Umbilical cord (tissue), 2 donors: ENCODE data around the gene SNED1. TPM values are rescaled to one million over a fixed set of nuclear protein-coding genes. Genes with fewer than 3 reads are reported as not detected.
"Not testable (repeated sequence)": the region's sequence is repeated elsewhere in the genome, so short reads cannot be mapped to it uniquely, and the experiment has no call there.

ENCODE experiments used
- DNase-seq: peaks from one replicate; pipeline ENCODE4 v3.0.0-alpha.2; 2015; ENCODE audit warnings: low spot score
- total RNA-seq: library from RNA; depleted of rRNA; stranded (reverse); fragments of >200 nt; gene quantifications from one replicate; pipeline ENCODE4 v1.2.3, GENCODE V29; 2014; ENCODE audit warnings: low replicate concordance; ENCODE audit not compliant: insufficient read depth

SNED1 gene
- total RNA-seq, 1 donor from 2014 or later = 3.6 TPM

DNA sequence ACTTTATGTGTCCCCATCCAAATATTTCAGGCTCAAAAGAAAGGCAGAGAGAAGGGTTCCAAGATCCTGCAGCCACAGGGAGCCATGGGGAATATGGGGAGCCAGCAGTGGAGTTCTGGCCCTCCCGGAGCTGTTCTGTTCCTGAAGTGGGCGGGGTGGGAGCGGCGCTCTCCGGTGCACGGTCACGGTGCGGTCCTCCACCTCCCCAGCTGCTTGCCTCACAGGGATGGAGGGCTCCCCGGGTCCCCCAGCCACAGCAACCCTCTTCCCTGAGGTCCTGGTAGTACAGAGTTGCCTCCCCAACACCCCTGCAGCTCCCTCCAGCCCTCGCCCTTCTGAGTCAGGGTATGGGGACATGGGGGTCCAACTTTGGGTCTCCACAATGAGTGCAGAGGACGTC is 26.2 kb upstream of the SNED1 start:
- no peak for DNase-seq

DNA sequence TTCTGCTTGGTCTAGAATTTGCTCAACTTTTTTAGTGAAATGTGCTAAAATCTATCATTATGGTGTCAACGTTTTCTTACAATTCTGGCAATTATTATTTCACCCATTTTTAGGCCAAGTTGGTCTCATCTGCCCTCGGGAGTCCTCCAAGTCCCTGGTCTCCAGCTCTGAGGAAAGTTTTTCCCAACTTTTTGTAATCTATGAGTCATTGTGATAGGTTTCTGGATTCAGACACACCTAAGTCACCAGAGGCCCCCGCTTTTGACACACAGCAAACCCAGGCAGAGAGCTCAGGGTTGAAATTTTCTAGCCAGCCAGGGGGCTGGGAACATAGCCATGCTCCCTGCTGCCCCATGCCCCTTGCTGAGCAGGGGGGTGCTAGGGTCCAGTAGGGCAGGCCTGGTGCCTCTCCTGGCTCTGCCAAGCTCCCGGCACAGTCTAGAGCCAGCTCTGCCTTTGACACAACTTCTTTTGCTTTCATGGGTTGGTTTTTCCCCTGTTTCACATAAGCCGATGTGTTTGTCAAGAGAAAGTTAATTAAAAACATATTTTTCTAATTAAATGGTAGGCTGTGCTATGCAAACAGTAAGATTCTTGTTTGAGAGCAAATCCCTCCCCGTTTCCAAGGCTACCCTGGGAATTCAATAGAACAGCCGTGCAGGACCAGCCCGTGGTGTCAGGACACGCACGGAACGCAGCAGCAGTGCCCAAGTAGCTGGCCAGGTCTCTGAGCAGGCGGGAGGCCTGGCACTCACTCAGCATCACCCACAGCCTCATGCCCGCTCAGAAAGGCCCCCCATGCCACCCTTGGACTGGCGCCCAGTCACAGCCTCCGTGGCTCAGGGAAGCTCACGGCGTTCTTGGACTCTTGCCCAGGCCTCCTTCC is 25.5 kb upstream of the SNED1 start:
- no peak for DNase-seq

DNA sequence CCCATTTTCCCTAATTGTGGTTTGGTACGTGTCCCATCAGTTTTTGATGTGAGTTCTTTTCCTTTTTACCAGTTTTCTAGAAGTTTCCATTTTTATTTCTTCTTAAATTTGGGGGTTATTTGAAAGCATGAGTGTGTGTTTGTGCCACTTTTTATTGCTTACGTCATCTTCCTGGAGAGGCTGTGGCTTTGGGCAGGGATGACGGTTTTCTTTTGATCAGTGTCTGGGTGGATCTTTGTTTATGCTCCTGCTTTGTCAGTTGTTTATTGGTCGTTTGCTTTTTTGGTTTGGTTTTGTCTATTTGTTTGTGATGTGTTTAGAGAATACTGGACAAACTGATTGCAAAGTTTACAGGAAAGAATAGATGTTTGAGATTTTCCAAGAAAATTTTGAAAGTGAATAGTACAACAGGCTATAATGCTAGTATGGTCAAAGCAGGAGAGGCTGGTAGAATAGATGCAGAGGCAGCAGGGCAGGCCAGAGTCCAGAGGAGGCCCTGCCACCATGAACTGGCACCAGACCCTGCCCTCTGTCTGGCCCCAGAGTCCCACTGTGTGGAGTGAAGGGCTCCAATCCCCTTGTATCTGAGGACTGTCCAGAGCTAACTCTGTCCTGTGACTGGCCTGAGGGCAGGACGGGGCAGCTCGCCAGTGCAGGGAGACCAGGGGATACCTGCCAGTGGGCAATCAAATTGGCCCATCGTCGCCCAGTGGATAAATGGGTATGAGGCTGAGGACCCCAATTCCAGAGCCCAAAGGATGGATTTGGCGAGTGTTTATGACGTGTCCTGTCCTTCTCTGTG is 23.4 kb upstream of the SNED1 start:
- no peak for DNase-seq

DNA sequence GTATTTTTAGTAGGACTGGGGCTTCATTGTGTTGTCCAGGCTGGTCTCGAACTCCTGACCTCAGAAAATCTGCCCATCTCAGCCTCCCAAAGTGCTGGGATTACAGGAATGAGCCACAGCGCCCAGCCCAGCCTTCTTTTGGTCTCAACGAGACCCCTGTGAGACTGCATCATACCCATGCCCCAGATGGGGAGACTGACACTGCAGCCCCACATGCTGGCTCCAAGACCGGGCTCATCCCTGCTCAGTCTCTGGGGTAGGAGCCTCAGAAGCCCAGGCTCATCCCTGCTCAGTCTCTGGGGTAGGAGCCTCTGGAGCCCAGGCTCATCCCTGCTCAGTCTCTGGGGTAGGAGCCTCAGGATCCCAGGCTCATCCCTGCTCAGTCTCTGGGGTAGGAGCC is 22.5 kb upstream of the SNED1 start:
- DNase-seq = not testable (repeated sequence)

DNA sequence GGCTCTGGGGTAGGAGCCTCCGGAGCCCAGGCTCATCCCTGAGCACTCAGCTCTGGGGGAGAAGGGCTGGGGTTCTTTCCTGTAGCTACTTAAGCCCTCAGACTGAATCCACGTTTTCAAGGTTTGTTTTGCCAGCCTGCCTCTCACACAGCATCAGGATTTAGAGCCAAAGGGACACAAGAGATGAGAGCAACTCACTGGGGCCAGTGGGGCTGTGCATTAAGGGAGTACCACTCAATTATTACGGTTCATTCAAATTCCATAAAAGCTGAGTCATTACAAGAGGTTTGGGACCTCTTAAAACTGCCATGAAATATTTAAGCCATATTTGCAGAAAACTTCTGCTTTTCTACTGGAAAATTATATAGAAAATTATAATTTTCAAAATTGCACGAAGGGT is 17.1 kb upstream of the SNED1 start:
- DNase-seq = no peak

DNA sequence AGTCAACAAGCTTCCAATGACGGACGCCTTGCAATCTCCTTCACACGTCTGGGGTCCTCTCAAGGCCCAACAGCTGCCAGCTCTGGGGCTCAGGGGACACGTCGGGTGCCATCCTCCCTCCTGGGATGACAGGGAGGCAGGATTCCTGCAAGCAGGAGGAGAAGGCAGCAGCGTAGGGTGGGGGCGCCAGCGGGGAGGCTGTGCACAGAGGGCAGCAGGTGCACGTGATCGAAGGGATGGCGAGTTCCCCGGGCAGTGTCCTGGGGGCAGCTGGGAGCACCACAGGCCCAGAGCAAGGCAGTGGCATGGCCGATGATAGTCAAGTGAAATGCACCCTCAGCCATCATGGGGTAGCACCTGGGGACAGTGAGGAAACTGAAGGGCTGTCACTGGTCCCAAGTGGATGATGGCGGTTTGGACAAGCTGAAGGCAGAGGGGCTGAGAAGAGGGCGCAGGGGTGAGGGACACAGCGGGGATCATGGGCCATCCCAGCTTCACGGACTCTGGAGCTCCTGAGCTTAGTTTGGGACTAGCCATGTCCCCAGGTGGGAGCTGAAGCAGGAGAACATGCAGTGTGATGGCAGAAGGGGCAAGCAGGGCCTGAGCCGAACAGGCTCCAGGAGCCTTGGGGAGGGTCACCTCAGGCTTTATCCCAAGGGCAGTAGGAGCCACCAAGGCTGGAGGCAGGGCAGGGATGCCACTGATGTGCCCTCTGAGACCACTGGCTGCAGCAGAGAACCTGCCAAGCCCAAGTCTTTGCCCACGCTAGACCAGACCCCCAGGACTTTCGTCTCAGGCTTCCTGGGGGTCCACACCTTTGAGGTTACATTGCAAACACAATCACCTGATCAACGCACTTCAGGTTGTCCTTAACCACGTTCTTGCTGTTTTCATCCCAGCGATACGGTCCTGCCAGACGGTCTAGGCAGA is 16.3 kb upstream of the SNED1 start:
- DNase-seq = no peak

DNA sequence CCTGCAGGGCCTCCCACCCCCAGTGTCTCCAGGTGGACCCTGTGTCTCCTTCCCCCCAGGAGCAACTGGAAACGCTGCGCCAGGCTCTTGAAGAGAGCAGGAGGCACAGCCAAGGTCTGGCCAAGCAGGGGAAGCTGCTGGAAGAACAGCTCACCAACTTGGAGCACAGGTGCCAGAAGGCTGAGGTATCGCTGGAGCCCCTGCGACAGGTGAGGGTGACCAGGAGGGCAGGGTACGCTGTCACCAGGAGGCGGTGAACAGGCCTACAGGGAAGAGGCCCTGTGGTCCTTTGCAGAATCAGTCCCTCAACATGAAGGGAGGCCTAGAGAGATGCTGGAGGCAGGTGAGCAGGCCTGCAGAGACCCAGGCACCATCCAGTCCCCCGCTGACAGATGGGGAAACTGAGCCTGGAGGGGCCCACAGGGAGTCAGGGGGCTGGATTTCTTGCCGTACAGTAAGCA is 15.6 kb upstream of the SNED1 start:
- DNase-seq = no peak

DNA sequence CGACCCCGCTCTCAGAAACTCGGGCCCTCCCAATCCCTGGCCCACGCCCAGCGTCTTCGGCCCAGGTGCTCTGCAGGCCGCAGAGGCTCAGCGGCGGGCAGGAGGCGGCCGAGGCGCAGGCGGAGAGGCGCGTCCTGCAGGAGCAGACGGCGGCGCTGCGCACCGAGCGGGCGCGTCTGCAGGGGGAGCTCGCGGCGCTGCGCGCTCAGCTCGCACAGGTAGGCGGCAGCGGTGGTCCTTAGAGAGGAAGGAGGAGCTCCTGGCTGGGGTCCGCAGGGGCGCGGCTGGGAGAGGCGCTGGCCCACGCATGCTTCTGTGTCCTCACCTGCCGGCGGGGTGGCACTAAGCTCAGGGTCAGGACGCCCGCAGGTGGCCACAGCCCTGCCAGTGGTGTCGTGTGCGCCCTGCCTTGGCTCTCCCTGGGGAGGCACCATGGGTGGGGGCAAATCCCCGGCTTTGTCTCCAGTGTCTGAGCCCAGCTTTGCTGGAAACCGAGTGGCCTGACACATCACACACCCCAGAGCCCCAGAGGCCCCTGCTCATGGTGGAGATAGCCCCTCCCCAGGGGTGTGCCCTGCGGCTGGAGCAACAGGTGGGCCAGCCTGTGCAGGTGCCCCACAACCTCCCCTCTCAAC is 14.9 kb upstream of the SNED1 start:
- DNase-seq = no peak

DNA sequence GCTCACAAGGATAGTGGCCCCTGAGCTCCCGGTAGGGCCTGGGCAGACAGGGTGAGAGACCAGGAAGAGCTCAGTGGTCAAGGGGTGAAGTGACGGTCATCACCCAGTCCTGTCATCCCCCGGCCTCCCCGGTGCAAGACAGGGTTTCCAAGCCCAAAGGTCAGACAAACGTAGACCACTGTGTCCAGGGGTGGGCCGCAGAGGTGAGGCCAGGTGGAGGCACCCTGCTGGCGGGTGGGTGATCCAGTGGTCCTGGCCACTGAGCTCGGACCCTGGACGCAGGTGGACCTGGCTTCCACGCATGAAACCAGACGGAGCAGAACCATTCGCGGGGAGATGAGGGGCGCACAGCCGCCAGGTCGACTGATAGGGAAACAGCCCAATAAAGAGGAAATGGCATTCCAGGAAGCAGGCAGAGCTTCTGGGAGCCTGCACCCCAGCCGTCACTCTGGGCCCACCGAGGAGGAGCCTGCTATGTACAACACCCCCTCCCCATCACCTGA is 14.4 kb upstream of the SNED1 start:
- no peak for DNase-seq

DNA sequence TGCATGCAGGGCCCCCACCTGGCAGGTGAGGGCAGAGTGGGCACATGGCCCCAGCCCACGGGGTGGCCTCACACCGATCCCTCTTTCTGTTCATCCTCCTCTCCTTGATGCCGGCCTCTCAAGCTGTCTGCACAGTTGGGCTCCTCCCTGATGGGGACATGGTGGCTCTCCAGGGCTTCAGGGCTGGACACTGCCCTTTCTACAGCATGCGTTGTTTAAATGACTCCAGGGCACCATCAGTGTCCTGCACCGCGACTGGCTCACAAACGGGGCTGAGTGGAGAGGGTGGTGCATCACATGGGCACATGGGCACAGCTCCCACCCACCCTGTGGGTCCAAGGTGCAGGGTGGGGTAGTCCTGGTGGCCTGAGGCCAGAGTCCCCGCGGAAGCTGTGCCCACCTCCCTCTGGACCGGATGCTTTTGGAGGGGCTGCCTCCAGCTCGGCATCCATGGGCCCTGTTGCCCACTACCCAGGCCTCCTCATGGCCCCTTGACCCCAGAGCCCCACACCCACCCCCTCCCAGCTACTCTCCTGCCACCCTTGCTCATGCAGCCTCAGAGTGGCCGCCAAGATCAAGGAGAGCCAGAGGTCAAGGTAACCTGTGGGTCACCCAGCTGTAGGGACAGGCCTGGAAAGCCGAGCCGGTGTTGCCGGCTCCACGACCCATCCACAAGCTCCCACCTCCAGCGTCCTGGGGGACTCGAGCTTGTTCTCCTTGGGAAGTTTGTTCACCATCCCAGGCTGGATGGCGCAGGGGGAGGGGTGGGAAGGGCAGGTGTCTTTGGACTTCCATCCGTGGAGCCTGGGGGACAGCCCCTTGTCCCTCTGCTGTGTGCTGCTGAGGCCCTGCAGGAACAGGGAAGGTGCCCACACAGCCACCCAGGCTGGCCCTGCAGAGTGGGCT is 12.3 kb upstream of the SNED1 start:
- DNase-seq = no peak

DNA sequence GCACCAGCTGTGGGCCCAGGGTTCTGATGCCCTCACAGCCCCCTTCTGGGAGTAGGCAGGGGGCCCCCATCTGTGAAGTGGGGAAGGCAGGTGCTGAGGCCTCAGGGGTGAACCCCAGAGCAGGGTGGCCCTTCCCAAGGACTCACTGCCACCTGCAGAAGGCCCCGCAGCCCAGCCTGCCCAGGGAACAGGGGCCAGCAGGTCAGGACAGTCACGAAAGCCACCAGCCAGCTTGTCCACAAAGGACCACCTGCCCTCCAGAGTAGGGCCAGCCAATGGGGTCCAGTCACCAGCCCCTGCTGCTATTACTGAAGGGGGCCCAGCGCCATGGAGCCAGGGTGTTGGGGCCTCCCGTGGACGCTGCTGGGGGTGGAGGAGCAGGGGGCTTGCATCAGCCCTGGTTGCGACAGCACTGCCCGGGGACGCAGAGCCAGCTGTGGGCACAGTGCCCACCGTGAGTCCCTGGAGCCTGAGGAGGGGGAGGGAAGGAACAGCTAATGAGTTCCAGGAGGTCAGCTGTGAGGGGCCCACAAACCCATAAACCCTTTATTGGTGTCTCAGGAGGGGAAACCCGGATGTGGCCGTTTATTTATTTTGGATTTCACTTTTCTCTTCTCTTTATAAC is 11.5 kb upstream of the SNED1 start:
- DNase-seq = no peak

DNA sequence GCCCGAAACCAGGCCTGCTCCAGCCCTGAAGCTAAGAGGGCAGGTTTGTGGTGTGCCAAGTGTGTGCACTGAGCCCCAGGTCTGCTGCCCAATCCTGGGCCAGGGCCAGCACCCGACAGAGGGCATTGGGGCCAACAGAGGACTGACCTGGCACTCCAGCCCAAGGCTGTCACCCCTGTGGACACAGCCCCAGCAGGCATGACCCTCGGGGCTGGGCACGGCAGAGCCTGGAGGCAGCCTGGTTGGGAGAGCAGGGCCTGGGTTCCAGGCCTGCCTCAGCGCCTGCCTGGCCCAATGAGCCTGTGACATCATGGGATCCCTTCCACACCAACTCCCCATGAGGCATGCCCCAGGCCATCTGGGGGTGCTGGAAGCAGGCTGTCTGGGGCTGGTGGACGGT is 10.8 kb upstream of the SNED1 start:
- no peak for DNase-seq

DNA sequence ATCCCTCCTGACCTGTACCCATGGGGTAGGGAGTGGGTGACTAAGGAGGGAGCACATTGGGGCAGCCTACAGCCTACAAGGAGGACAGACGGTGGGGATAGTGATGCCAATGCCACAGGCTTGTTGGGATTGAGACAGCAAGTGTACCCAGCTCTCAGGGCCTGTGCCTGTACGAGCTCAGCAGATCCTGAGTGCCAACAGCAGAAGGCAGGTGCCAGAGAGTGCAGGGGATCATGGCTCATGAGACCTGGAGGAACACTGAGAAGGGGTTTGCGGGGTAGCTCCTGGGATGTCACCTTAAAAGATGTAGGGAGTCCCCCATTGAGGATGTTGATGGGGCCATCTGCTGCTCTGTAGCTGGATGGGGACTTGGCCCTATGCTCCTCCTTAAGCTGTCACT is 10.3 kb upstream of the SNED1 start:
- no peak for DNase-seq

DNA sequence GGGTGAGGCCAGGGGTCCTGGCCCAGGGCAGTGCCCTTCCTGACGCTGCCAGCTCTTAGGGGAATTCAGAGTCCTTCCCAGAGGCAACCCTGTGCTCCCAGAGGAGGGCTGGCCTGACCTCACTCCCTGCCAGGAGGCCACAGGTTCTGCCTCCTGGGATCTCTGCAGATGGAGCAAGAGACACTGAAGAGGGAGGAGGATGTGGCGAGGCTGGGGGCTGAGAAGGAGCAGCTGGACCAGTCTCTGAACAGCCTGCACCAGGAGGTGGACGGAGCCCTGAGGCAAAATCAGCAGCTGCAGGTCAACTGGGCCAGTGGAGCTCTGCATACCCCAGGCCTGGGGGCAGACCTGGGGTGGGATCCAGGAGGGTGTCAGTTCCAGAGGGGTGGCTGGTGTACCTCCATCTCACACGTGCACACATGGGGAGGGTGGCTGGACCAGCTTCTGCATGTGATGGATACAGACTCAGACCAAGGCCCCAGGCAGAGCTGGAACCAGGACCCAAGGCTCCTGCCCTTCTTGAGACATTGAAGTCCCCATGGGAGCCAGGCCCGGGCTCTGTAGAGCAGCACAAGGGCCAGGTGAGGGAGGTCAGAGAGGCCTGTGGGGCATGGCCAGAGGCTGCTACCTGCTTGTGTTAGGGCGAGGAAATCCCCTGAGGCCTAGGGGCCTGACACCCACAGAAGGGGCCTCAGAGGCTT is 9.7 kb upstream of the SNED1 start:
- no peak for DNase-seq

DNA sequence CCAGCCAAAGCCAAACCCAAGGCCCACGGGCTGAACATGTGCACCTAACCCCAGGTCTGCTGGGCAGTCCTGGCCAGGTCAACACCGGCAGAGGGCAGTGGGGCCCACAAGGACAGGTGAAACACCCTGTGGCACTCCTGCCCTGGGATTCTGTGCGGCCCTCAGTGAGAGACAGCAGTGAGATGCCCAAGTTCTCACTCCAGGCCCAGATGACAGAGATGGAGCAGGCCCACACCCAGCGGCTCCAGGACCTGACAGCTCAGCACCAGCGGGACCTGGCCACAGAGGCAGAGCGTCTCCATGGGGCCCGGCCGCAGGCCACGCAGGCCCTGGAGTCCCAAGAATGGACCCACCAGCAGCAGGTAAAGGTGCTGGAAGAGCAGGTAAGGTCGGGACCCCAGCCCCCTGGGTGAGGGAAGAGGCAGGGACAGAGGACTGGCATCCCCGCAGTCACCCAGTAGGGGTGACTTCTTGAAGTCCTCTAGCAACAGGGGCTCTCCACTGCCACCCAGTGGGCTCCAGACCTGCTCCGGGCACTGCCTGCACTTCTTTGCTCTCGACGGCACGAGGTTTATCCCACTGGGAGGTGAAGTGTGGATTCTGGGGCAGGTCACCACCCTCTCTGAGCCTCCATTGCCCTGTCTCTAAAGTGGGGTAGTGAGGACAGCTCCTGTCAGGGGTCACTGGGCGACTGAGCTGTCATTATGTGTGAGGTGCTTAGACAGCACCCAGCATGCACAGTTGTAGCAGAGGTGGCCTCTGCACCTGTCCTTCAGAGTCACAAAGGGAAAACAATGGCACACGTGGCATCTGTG is 8.8 kb upstream of the SNED1 start:
- DNase-seq = no peak

DNA sequence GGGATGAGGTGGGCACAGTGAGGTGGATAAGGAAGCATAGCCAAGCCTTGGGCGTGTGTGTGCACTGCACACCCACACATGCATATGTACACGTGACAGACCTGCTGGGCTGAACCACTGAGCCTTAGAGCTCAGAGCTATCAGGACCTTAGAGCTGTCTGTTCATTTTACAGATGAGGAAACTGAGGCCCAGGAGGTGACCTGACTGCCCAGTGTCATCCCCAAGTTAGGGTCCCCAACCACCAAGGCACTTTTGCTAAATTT is 8.2 kb upstream of the SNED1 start:
- DNase-seq = no peak

DNA sequence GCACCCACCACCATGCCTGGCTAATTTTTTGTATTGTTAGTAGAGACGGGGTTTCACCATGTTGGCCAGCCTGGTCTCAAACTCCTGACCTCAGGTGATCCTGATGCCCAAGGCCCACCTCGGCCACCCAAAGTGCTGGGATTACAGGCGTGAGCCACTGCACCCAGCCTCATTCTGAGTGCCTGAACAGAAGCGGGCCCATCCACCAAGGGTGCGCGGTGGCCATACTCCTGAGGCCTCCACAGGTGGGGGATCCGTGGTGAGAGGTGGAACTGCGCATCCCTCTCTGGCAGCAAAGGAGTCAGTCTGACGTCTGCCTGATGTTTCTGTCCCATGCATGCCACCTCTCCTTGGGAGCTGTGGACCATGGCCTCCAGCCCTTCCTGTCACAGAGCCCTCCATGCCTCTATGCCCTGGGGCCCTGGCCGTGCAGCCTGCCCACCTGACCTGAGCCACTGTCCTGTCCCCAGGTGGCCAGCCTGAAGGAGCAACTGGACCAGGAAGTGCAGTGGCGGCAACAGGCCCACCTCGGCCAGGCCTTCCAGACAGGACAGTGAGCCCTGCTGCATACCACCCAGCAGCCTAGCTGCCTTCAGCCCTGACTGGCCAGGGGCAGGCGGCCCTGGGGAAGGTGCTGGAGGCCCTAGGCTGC is 7.6 kb upstream of the SNED1 start:
- DNase-seq = no peak
